ENCODE data around the gene PRMT3. TPM values are rescaled to one million over a fixed set of nuclear protein-coding genes. Genes with fewer than 3 reads are reported as not detected.
"Not testable (repeated sequence)": the region's sequence is repeated elsewhere in the genome, so short reads cannot be mapped to it uniquely, and the experiment has no call there.

The PRMT3 gene
- total RNA-seq, 1 donor from 2014 or later, result 39.6 TPM

- Histone ChIP-seq H3K27me3 (no peaks in the 10 kb centered on the region), H3K36me3 (no peaks in the 10 kb centered on the region), H3K9me3 (ENCODE audit: low read depth) (no peaks in the 10 kb centered on the region), H3K27ac (no peak overlapping the region), H3F3A (ENCODE audit: low read depth) (no peaks in the 10 kb centered on the region), H2AFZ (replicated peaks) (no peak overlapping the region), H3K4me3 (no peak overlapping the region), H3K4me1 (no peaks in the 10 kb centered on the region), H3K79me2 (ENCODE audit: low read depth) (no peaks in the 10 kb centered on the region), H3K9ac (no peak overlapping the region), H4K20me1 (ENCODE audit: low read depth) (no peaks in the 10 kb centered on the region), H3K4me2 (no peak overlapping the region)
- TF ChIP-seq CTCF (IDR thresholded peaks at IDR 0.05), result no peak
- TF ChIP-seq EZH2 (IDR thresholded peaks at IDR 0.05), result no peak
- TF ChIP-seq EZH2phosphoT487 (IDR thresholded peaks at IDR 0.05), result no peak
- no peaks in the 10 kb centered on the region for H3K27me3 Mint-ChIP-seq (ENCODE audit: insufficient read depth, low read depth)
- no peaks in the 10 kb centered on the region for H3K9me3 Mint-ChIP-seq
- H3K36me3 Mint-ChIP-seq, result no peaks in the 10 kb centered on the region
- H3K4me1 Mint-ChIP-seq, result peaks cover 8% of the 10 kb centered on the region
- no peak for DNase-seq (ENCODE audit: low spot score)
- no peak overlapping the region for H3K4me3 Mint-ChIP-seq
- H3K27ac Mint-ChIP-seq, result no peak overlapping the region
These were observed 11.3 kb upstream of the PRMT3 start for GRCh38 chr11:20376162-20376730.

- not testable (repeated sequence) for H4K20me1 ChIP-seq (ENCODE audit: low read depth); H3K27me3 Mint-ChIP-seq (ENCODE audit: insufficient read depth, low read depth); H2AFZ ChIP-seq (replicated peaks); H3K36me3 ChIP-seq; DNase-seq (ENCODE audit: low spot score); H3K36me3 Mint-ChIP-seq; H3K4me1 ChIP-seq; H3K27me3 ChIP-seq; H3K27ac ChIP-seq; H3K9me3 ChIP-seq (ENCODE audit: low read depth); H3K9ac ChIP-seq; H3K4me2 ChIP-seq; H3K9me3 Mint-ChIP-seq; H3K4me3 ChIP-seq
- Histone ChIP-seq H3K79me2 (ENCODE audit: low read depth) (peaks cover 10% of the 10 kb centered on the region), H3F3A (ENCODE audit: low read depth) (peaks cover 11% of the 10 kb centered on the region)
- H3K4me1 Mint-ChIP-seq, result peaks cover 15% of the 10 kb centered on the region
- peak overlapping the region; percentile 95 for H3K4me3 Mint-ChIP-seq
- H3K27ac Mint-ChIP-seq, result peak overlapping the region; percentile 33
These were observed 1.5 kb upstream of the PRMT3 start for GRCh38 chr11:20385996-20386395.

- Histone ChIP-seq H3K4me1 (peaks cover 8% of the 10 kb centered on the region), H3K79me2 (ENCODE audit: low read depth) (peaks cover 10% of the 10 kb centered on the region), H3K4me2 (peak overlapping the region; percentile 82), H4K20me1 (ENCODE audit: low read depth) (no peaks in the 10 kb centered on the region), H3K9me3 (ENCODE audit: low read depth) (no peaks in the 10 kb centered on the region), H2AFZ (replicated peaks) (peak overlapping the region; percentile 88), H3K27ac (no peak overlapping the region), H3K4me3 (peak overlapping the region; percentile 88), H3K27me3 (no peaks in the 10 kb centered on the region), H3F3A (ENCODE audit: low read depth) (peaks cover 11% of the 10 kb centered on the region), H3K36me3 (peaks cover 9% of the 10 kb centered on the region), H3K9ac (peak overlapping the region; percentile 6)
- peaks cover 4% of the 10 kb centered on the region for H3K27me3 Mint-ChIP-seq (ENCODE audit: insufficient read depth, low read depth)
- no peak for DNase-seq (ENCODE audit: low spot score)
- peaks cover 8% of the 10 kb centered on the region for H3K36me3 Mint-ChIP-seq
- no peak for TF ChIP-seq CTCF (IDR thresholded peaks at IDR 0.05)
- no peak for TF ChIP-seq EZH2phosphoT487 (IDR thresholded peaks at IDR 0.05)
- TF ChIP-seq EZH2 (IDR thresholded peaks at IDR 0.05), result no peak
- no peaks in the 10 kb centered on the region for H3K9me3 Mint-ChIP-seq
- H3K4me1 Mint-ChIP-seq, result peaks cover 15% of the 10 kb centered on the region
- H3K4me3 Mint-ChIP-seq, result peak overlapping the region; percentile 95
- H3K27ac Mint-ChIP-seq, result no peak overlapping the region
These were observed 860 bp downstream of the PRMT3 start for GRCh38 chr11:20388096-20389055.

GRCh38 chr11:20397281-20397680 is 9.8 kb downstream of the PRMT3 start:
- Mint-ChIP-seq H3K36me3 (peaks cover 10% of the 10 kb centered on the region), H3K27ac (no peak overlapping the region)

More at GRCh38 chr11:20397281-20397680, 9.8 kb downstream of the PRMT3 start:
- Histone ChIP-seq H3K4me3 (no peak overlapping the region), H3K27me3 (no peaks in the 10 kb centered on the region), H4K20me1 (ENCODE audit: low read depth) (no peaks in the 10 kb centered on the region), H3K27ac (no peak overlapping the region), H3K4me2 (no peak overlapping the region), H3K36me3 (peaks cover 24% of the 10 kb centered on the region), H3K79me2 (ENCODE audit: low read depth) (no peaks in the 10 kb centered on the region), H3F3A (ENCODE audit: low read depth) (peaks cover 7% of the 10 kb centered on the region), H3K9me3 (ENCODE audit: low read depth) (no peaks in the 10 kb centered on the region), H3K4me1 (no peaks in the 10 kb centered on the region), H3K9ac (no peak overlapping the region), H2AFZ (replicated peaks) (no peak overlapping the region)
- H3K4me1 Mint-ChIP-seq, result no peaks in the 10 kb centered on the region
- H3K4me3 Mint-ChIP-seq, result no peak overlapping the region
- no peaks in the 10 kb centered on the region for H3K9me3 Mint-ChIP-seq
- peak; percentile 61 for DNase-seq (ENCODE audit: low spot score)
- H3K27me3 Mint-ChIP-seq (ENCODE audit: insufficient read depth, low read depth), result no peaks in the 10 kb centered on the region
- peak; percentile 68 for TF ChIP-seq CTCF (IDR thresholded peaks at IDR 0.05)
- TF ChIP-seq EZH2phosphoT487 (IDR thresholded peaks at IDR 0.05), result no peak
